HG03159 (cell line): ENCODE results near the gene ZFHX3.
A peak's percentile ranks its signal among the peaks of the same experiment; 100 is the strongest.

Experiments used
- ATAC-seq: cut with Tn5 transposase; IDR thresholded peaks from one replicate; pipeline ENCODE4 v1.9.1; 2021; ENCODE audit warnings: mild to moderate bottlenecking, moderate library complexity; ENCODE audit not compliant: unreplicated experiment

Gene ZFHX3

DNA sequence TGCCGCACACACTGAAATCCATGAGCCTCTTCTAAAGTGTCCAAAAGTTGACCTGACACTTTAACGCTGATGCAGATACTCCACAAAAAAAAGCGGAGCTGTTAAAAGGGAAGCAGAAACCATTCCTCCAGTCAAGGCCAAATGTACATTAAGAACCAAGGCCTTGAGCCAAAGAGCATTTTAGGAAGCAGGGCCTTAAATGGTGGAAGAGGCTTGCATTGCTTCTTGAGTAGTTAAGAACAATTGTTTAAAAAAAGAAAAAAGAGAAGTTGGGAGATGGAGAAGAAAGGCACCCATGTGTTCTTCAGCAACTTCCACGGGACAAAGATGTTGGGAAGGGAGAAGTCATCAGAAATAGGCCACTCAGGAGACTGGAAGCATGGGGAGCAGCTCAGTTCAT lies 6.3 kb downstream of the ZFHX3 start:
- no peak for ATAC-seq

GRCh38 chr16:73040735-73041402 lies 7.1 kb downstream of the ZFHX3 start:
- ATAC-seq = no peak

DNA sequence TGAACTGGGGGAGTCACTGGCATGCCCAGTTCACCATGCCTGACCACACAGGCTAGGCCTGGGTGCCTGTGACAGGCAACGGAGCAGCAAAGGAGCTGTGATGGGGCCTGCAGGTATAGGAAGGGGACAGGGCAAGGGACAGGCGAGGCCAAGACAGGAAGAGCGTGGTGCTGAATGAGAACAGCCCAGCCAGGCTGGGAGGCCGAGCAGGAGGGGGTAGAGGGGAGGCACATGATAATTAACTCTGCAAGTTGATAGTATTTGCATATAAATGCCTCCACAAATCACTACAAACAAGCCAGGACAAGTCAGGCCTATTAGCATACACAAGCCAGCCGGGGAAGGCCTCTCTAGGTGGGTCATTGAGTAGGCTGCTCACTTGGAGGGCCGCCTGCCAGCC lies 7.8 kb downstream of the ZFHX3 start:
- no peak for ATAC-seq

- ATAC-seq = no peak
These were observed 9.9 kb downstream of the ZFHX3 start for GRCh38 chr16:73037845-73038570.

DNA sequence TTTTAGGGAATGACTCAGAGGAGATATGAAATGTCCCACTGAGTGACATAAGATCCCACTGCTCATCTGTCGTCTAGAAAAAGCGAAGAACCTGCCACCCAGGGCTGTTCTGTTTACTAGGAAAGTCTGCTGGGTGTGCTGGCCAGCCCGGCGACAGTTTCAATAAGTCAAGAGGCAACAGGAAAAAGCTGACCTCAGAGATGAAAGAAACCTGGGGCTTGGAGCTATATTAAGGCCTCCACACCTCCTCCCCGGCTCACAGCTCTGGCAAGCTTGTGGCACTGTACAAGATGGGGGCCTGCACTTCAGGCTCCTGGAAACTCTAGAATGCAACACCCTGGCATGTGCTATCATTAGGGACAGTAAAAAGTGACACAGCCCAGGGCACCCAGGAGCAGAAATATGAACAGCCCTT lies 10.6 kb downstream of the ZFHX3 start:
- ATAC-seq = no peak

DNA sequence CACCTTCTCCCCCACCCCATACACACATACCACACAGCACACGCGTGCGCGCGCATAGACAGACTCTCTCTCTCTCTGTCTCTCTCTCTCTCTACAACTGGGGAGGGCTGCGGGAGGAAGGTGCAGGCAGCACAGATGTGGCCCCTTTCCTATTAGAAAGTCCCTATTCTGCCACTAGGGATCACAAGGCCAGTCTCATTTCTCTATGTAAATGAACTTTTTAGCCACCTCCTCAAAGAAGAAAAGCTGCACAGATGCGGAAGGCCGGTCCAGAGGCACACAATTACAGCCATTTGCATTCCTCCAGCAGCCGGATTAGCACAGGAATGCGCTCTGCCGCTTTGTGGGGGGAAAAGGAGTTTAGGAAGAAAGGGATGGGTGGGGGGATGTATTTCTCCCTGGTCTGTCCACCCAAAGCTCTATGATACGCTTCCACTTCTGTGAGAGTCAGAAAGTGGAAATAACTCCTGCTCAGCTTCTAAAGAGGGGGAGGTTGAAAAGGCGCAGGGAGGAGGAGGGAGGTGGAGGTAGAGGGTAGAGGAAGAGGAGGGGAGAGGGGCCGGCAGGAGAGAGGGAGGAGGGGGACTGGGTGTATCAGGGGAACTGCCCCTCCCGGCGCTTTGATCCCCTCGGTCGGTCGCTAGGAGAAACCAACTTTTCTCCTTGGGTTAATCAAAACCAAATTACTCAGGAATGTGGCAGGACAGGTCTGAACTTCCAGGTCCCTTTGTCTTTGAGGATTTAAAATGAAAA lies 11.7 kb downstream of the ZFHX3 start:
- peak; percentile 69 for ATAC-seq

DNA sequence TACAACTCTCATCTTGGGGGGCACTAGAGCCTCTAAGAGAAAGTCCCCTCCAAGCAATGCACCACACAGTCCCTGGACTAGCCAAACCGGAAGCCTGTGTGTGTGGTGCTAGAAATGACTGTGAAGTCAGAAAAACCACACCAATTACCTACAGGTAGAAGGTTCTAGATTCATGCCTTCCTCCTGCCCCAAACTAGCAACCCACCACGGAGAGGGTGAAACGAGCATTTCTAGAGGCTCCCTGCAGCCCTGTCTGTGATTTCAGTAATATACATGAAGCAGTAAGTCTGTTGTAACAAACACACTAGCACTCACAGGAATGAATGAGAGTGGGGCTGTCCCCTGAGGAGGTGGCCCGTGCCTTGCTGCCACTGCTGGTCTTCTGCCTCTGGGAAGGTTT lies 13.6 kb downstream of the ZFHX3 start:
- ATAC-seq = peak; percentile 42

GRCh38 chr16:73033271-73033998 lies 14.5 kb downstream of the ZFHX3 start:
- no peak for ATAC-seq

DNA sequence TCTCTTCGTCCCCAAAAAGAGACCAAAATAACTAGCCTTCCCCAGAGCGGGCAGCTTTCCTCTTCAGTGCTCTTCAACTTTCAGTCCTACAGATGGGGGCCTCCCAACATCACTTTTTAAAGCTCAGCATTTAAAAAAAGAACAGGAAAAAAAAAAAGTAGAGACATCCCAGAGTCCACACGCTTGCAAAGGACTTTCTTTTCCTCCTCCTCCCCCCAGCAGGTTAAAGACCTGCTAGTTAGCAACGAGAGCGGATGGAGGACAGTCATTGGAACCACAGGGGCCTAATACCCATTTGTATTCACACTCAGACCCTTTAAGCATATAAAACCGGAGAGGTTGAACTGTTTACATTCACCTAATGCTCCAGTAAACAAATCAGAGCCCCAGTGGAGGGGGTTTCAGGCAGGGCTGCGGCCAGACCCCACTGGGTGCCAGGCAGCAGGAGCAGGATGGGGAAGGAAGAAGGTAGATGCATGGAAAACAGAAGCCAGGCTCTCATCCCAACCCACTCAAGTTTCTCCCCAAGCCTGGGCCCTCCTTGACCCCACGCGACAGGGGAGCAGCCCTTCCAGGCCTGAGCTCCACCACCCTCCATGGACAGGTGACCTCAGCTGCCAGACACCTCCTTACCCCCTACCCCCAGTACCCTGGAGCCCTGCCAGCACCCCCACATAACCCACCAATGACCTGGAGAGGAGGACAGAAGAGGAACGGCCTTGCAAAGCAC lies 15.2 kb downstream of the ZFHX3 start:
- ATAC-seq = no peak

- no peak for ATAC-seq
These were observed 15.9 kb downstream of the ZFHX3 start for GRCh38 chr16:73031984-73032383.

DNA sequence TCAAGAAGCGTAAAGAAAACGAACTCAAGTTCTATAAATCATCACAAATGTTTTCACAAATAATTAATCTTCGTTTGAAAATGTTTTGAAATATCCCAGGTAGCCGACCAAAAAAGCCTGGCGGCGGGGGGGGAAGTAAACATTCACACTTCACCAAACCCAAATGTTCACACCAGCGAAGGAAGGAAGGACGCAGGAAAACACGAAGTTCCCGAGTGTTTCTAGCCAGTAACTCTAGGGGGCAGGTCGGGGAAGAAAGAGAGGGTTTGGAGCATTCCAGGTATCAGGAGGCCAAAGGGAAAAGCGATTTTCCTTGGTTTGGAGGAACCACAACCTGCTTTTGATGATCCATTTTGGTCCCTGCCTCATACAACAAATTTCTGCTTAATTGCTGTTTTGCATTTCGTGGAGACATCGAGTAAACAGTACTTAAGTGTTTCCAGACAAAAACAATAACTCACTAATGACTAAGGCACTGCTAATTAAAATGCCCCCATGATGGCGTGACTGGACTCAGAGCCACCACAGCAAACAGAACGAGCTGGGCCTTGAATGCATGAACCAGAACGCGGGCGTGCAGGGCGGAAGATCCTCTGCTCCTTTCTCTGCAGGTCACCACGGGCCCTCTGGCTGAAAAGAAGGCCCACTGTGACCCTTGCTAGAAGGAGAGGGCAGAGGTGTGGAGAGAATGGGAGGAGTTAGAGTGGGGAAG lies 16.6 kb downstream of the ZFHX3 start:
- no peak for ATAC-seq

DNA sequence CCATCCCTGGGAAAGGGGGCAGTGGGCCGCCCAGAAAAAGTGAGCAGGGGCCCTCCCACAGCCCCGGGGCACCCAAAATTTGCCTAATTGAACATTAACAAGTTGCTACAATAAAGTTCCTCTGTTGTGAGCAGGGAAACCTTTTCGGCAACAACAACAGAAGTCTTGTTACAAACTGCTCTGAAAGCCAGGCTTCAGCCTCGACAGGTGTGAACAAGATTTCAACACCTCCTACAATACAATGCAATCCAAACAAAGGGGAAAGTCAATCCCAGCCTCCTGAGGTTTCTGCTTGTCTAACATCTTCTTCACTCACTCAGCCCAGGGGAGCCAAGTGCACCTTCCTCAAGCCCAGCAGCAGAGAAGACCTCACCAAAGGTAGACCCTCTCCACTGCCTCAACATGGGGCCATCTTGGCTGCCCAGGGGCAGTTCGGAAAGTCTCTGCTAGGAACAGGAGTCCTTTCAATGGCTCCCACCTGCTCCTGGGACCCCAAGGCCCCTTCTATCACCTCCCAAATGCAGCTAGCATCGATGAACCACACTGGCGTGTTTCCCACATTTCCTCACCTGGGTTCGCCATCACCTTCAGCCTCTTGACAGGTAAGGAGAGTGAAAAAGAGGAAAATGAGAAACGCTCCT lies 19.1 kb downstream of the ZFHX3 start:
- ATAC-seq = no peak

- no peak for ATAC-seq
These were observed 19.7 kb downstream of the ZFHX3 start for GRCh38 chr16:73028263-73028662.

DNA sequence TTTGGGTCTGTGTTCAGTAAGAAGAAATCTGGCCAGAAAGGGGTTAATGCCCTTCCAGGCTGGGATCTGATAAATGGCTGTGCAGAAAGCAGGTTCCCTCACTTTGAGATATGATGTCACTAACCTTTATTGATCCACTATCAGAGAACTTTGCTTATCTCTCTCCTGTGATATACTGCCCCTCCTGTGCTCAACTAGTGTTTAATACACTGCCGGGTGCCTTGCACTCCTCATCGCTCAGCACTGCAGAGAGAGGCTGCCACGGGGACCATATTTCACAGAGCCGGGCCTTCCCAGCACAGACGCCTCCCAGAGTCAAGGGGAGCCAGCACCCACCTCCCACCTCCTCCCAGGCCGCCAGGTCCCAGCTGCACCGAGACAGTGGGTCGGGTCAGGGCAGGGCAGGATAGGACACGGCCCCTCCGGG lies 20.2 kb downstream of the ZFHX3 start:
- no peak for ATAC-seq

GRCh38 chr16:73026754-73027684 lies 20.9 kb downstream of the ZFHX3 start:
- ATAC-seq = no peak

DNA sequence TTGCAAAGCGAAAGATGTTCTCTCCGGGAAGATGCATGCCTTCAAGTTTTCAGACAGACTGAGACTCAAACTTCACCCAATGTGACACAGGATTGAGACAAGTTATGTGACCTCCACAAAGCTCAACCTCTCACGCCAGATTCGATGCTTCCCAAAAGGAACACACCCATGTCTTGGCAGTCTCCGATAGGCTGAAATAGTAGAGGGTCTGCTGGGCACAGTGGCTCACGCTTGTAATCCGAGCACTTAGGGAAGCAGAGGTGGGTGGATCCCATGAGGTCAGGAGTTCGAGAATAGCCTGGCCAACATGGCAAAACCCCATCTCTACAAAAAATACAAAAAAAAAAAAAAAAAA lies 22.1 kb downstream of the ZFHX3 start:
- ATAC-seq = no peak

DNA sequence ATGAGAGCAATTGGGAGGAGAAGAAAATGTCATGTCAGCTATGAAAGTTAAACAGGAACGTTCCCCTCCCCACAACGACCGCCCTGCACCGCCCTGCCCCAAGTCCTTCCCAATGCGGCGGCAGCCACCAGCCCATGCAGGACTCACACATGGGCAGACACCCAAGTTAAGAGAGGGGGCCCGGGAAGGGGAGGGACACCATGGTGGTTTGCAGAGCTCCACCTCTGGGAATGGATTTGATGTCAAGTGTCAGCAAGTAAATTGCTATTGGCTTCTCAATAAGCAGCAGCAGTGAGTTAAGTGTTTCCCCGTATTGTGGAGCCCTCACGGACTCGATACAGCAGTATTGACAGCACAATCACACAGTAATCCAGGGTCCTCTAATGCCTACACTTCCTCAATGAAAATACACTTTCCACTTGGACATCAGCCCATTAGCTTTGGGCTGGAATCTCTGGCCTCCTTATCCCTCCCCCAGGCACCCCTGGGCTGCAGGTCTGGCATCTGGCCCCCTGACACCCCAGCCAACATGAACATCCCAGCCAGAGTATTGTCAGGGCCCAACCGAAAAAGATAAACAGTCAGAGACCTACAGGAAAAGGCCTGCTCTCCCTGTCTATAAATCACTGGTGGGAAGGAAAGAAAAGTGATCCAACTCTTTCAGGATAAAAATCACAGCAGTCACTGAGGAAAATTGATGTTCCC lies 22.6 kb downstream of the ZFHX3 start:
- no peak for ATAC-seq

GRCh38 chr16:73024571-73025105 lies 23.3 kb downstream of the ZFHX3 start:
- no peak for ATAC-seq
